Calu3 (cell line): ENCODE data around the gene FSIP1. TPM values are rescaled to one million over a fixed set of nuclear protein-coding genes. Genes with fewer than 3 reads are reported as not detected.

ENCODE experiments used
- BruUV-seq: library from RNA; stranded (reverse); fragments of 400-500 nt; replicated peaks from 2 replicates; lab custom pipeline; 2021; lab: Mats Ljungman, UMichigan
- CTCF ChIA-PET: fragments of 300-600 bp; sonication (Branson Sonifier 250); formaldehyde crosslinking; loops from one replicate; lab custom pipeline; 2022; ENCODE audit warnings: antibody characterized with exemption; lab: Charles Lee
- DNase-seq: peaks from one replicate; pipeline ENCODE4 v3.0.0; 2022
- H3K27ac Mint-ChIP-seq: one replicate; pipeline ENCODE4 v1.8.0; 2022; ENCODE audit warnings: mixed read lengths; ENCODE audit not compliant: unreplicated experiment
- H3K27me3 Mint-ChIP-seq: one replicate; pipeline ENCODE4 v1.8.0; 2022; ENCODE audit warnings: mixed read lengths; ENCODE audit not compliant: unreplicated experiment
- H3K36me3 Mint-ChIP-seq: one replicate; pipeline ENCODE4 v1.8.0; 2022; ENCODE audit warnings: mild to moderate bottlenecking, moderate library complexity, mixed read lengths; ENCODE audit not compliant: insufficient read depth, unreplicated experiment
- H3K4me1 Mint-ChIP-seq: one replicate; pipeline ENCODE4 v1.8.0; 2022; ENCODE audit warnings: mild to moderate bottlenecking, low read depth, mixed read lengths; ENCODE audit not compliant: unreplicated experiment
- H3K4me3 Mint-ChIP-seq: one replicate; pipeline ENCODE4 v1.8.0; 2022; ENCODE audit warnings: mild to moderate bottlenecking, low read depth, moderate library complexity, mixed read lengths; ENCODE audit not compliant: unreplicated experiment
- H3K9me3 Mint-ChIP-seq: one replicate; pipeline ENCODE4 v1.8.0; 2022; ENCODE audit warnings: low read depth, mixed read lengths; ENCODE audit not compliant: unreplicated experiment
- CTCF ChIP-seq: fragments of 200-600 bp; IDR thresholded peaks from one replicate; pipeline ENCODE4 v1.8.0; 2022; ENCODE audit warnings: antibody characterized with exemption; ENCODE audit not compliant: unreplicated experiment
- intact Hi-C: fragments of 100-400 bp; cut with micrococcal nuclease; formaldehyde crosslinking; loops from one replicate; pipeline ENCODE4 v1.10.0; 2022; ENCODE audit not compliant: unreplicated experiment
- total RNA-seq: library from RNA; stranded (reverse); gene quantifications from 2 replicates; pipeline ENCODE4 v1.2.3, GENCODE V29; 2022

The FSIP1 gene
- total RNA-seq, 1 experiment from 2014 or later: 0.28 TPM

GRCh38 chr15:39627451-39628143 lies 155.0 kb downstream of the FSIP1 start:
- Mint-ChIP-seq H3K27ac (no peak overlapping the region), H3K4me3 (no peak overlapping the region), H3K9me3 (no peaks in the 10 kb centered on the region), H3K4me1 (peaks cover 31% of the 10 kb centered on the region), H3K27me3 (no peaks in the 10 kb centered on the region), H3K36me3 (no peaks in the 10 kb centered on the region)
- CTCF ChIA-PET: no interaction called here
- intact Hi-C loops: no loop called here
- no peak for DNase-seq
- BruUV-seq: no TSS peak
- TF ChIP-seq CTCF: no peak

GRCh38 chr15:39625856-39626255 lies 156.8 kb downstream of the FSIP1 start:
- CTCF ChIA-PET: no interaction called here
- Mint-ChIP-seq H3K4me1 (peaks cover 31% of the 10 kb centered on the region), H3K9me3 (no peaks in the 10 kb centered on the region), H3K27ac (no peak overlapping the region), H3K4me3 (no peak overlapping the region), H3K27me3 (no peaks in the 10 kb centered on the region), H3K36me3 (no peaks in the 10 kb centered on the region)
- TF ChIP-seq CTCF: no peak
- BruUV-seq: no TSS peak
- intact Hi-C loops: no loop called here
- DNase-seq: no peak

- intact Hi-C loops: no loop called here
- Mint-ChIP-seq H3K27me3 (no peaks in the 10 kb centered on the region), H3K36me3 (no peaks in the 10 kb centered on the region), H3K4me3 (no peak overlapping the region), H3K4me1 (peaks cover 31% of the 10 kb centered on the region), H3K27ac (peak overlapping the region; percentile 62), H3K9me3 (no peaks in the 10 kb centered on the region)
- no peak for TF ChIP-seq CTCF
- BruUV-seq: no TSS peak
- CTCF ChIA-PET: no interaction called here
- no peak for DNase-seq
Measured at GRCh38 chr15:39625451-39625850, 157.2 kb downstream of the FSIP1 start.

- no peak for TF ChIP-seq CTCF
- no peaks in the 10 kb centered on the region for H3K27me3 Mint-ChIP-seq
Measured at GRCh38 chr15:39624806-39625205, 157.8 kb downstream of the FSIP1 start.

More at GRCh38 chr15:39624806-39625205, 157.8 kb downstream of the FSIP1 start:
- H3K4me1 Mint-ChIP-seq: peaks cover 30% of the 10 kb centered on the region
- no peaks in the 10 kb centered on the region for H3K9me3 Mint-ChIP-seq
- no peak overlapping the region for H3K4me3 Mint-ChIP-seq
- H3K27ac Mint-ChIP-seq: peak overlapping the region; percentile 62
- BruUV-seq: no TSS peak
- no peaks in the 10 kb centered on the region for H3K36me3 Mint-ChIP-seq
- intact Hi-C loops: no loop called here
- peak; percentile 16 for DNase-seq
- CTCF ChIA-PET: interaction anchor here (0.6 kb wide), 2 partner anchors 41 to 67 kb away, joined by 3 read pairs; no protein-coding TSS in a partner anchor
